Muscle of leg (tissue), 11 donors: ENCODE measurements around the gene FBN2. TPM values are rescaled to one million over a fixed set of nuclear protein-coding genes. Genes with fewer than 3 reads are reported as not detected.

Experiments
- DNase-seq: peaks from one replicate; pipeline ENCODE4 v3.0.0; 2013
- H3K27ac ChIP-seq: one replicate; pipeline ENCODE4 v1.5.1; 2013; ENCODE audit warnings: mild to moderate bottlenecking, low read length, control low read depth
- H3K27me3 ChIP-seq: one replicate; pipeline ENCODE4 v1.6.1; 2013; ENCODE audit warnings: low read length; ENCODE audit not compliant: control insufficient read depth, insufficient read depth
- H3K36me3 ChIP-seq: one replicate; pipeline ENCODE4 v1.6.1; 2013; ENCODE audit warnings: low read length; ENCODE audit not compliant: control insufficient read depth, insufficient read depth
- H3K4me1 ChIP-seq: one replicate; pipeline ENCODE4 v1.6.1; 2013; ENCODE audit warnings: low read length; ENCODE audit not compliant: control insufficient read depth, insufficient read depth
- H3K4me3 ChIP-seq: one replicate; pipeline ENCODE4 v1.5.1; 2013; ENCODE audit warnings: low read length, control low read depth
- H3K9me3 ChIP-seq: replicated peaks from 2 replicates; pipeline ENCODE4 v1.6.1; 2013; ENCODE audit warnings: low read depth, low read length; ENCODE audit not compliant: control insufficient read depth
- WGBS: methylation state at CpG from one replicate; pipeline ENCODE4 v1.1.5; 2013; ENCODE audit warnings: missing lambda C conversion rate; ENCODE audit not compliant: insufficient coverage; 5-methylcytosine and 5-hydroxymethylcytosine counted together
- polyA plus RNA-seq, 8 donors: library from polyadenylated mRNA; unstranded; fragments of 120-200 nt; gene quantifications; one replicate each; pipeline versions ENCODE4 v1.2.1 to v1.2.3, GENCODE V29; 2013; ENCODE audit warnings: inconsistent platforms in 1 of 8, low replicate concordance in 1 of 8; ENCODE audit not compliant: insufficient read length in 8 of 8, insufficient read depth in 1 of 8
- total RNA-seq: library from RNA; stranded (reverse); fragments of 120-200 nt; gene quantifications from one replicate; pipeline ENCODE4 v1.2.4, GENCODE V29; 2013

The FBN2 gene
- total and polyA plus RNA-seq, 9 donors = 32.8 to 148 (median 83.6) TPM

GRCh38 chr5:128536254-128537220, 1.5 kb downstream of the FBN2 start:
- Histone ChIP-seq H3K4me3 (peak overlapping the region; percentile 79), H3K4me1 (peaks cover 26% of the 10 kb centered on the region), H3K36me3 (no peaks in the 10 kb centered on the region), H3K9me3 (no peaks in the 10 kb centered on the region), H3K27me3 (peaks cover 19% of the 10 kb centered on the region), H3K27ac (peak overlapping the region; percentile 81)
- 7% methylated on average over 28 of the region's 58 CpGs for WGBS
- peak; percentile 84 for DNase-seq

- peak overlapping the region; percentile 79 for H3K4me3 ChIP-seq
Measured at GRCh38 chr5:128535251-128535650, 2.8 kb downstream of the FBN2 start.

GRCh38 chr5:128534726-128535125, 3.3 kb downstream of the FBN2 start:
- Histone ChIP-seq H3K9me3 (no peaks in the 10 kb centered on the region), H3K27ac (no peak overlapping the region), H3K27me3 (peaks cover 19% of the 10 kb centered on the region), H3K4me1 (peaks cover 26% of the 10 kb centered on the region), H3K4me3 (no peak overlapping the region), H3K36me3 (no peaks in the 10 kb centered on the region)
- peak; percentile 90 for DNase-seq
- 71% methylated on average over 1 of the region's 6 CpGs for WGBS

More at GRCh38 chr5:128535251-128535650, 2.8 kb downstream of the FBN2 start:
- Histone ChIP-seq H3K27ac (no peak overlapping the region), H3K9me3 (no peaks in the 10 kb centered on the region), H3K36me3 (no peaks in the 10 kb centered on the region), H3K27me3 (peaks cover 19% of the 10 kb centered on the region), H3K4me1 (peaks cover 26% of the 10 kb centered on the region)
- no CpG with 5 or more reads among the region's 1 CpG for WGBS
- DNase-seq = peak; percentile 19

GRCh38 chr5:128532776-128533175, 5.3 kb downstream of the FBN2 start:
- peaks cover 10% of the 10 kb centered on the region for H3K36me3 ChIP-seq
- whole genome bisulfite sequencing = 73% methylated on average over 3 of the region's 3 CpGs
- peaks cover 16% of the 10 kb centered on the region for H3K27me3 ChIP-seq
- peaks cover 24% of the 10 kb centered on the region for H3K4me1 ChIP-seq
- H3K4me3 ChIP-seq = no peak overlapping the region
- no peaks in the 10 kb centered on the region for H3K9me3 ChIP-seq
- H3K27ac ChIP-seq = no peak overlapping the region
- DNase-seq = no peak

- Histone ChIP-seq H3K9me3 (no peaks in the 10 kb centered on the region), H3K27ac (no peak overlapping the region), H3K4me3 (no peak overlapping the region), H3K36me3 (peaks cover 10% of the 10 kb centered on the region), H3K27me3 (peaks cover 11% of the 10 kb centered on the region), H3K4me1 (peaks cover 23% of the 10 kb centered on the region)
- DNase-seq = no peak
- no CpG with 5 or more reads among the region's 3 CpGs for WGBS
Measured at GRCh38 chr5:128532127-128532526, 5.9 kb downstream of the FBN2 start.

- Histone ChIP-seq H3K4me1 (peaks cover 9% of the 10 kb centered on the region), H3K4me3 (no peak overlapping the region), H3K27ac (no peak overlapping the region), H3K9me3 (no peaks in the 10 kb centered on the region), H3K27me3 (no peaks in the 10 kb centered on the region), H3K36me3 (peaks cover 16% of the 10 kb centered on the region)
- peak; percentile 26 for DNase-seq
- 44% methylated on average over 3 of the region's 5 CpGs for WGBS
Measured at GRCh38 chr5:128528637-128529255, 9.3 kb downstream of the FBN2 start.

GRCh38 chr5:128528126-128528525, 9.9 kb downstream of the FBN2 start:
- no peaks in the 10 kb centered on the region for H3K9me3 ChIP-seq
- H3K4me1 ChIP-seq = peaks cover 6% of the 10 kb centered on the region
- no CpG with 5 or more reads among the region's 2 CpGs for WGBS
- no peak overlapping the region for H3K27ac ChIP-seq
- H3K36me3 ChIP-seq = peaks cover 18% of the 10 kb centered on the region
- no peaks in the 10 kb centered on the region for H3K27me3 ChIP-seq
- no peak overlapping the region for H3K4me3 ChIP-seq
- no peak for DNase-seq

- no peak overlapping the region for H3K4me3 ChIP-seq
- H3K9me3 ChIP-seq = no peaks in the 10 kb centered on the region
- no peak for DNase-seq
- peaks cover 21% of the 10 kb centered on the region for H3K36me3 ChIP-seq
- no peak overlapping the region for H3K27ac ChIP-seq
- H3K27me3 ChIP-seq = no peaks in the 10 kb centered on the region
- peaks cover 2% of the 10 kb centered on the region for H3K4me1 ChIP-seq
Measured at GRCh38 chr5:128527077-128527476, 11.0 kb downstream of the FBN2 start.

- no peaks in the 10 kb centered on the region for H3K4me1 ChIP-seq
- no peak overlapping the region for H3K4me3 ChIP-seq
- no peaks in the 10 kb centered on the region for H3K27me3 ChIP-seq
- peaks cover 17% of the 10 kb centered on the region for H3K36me3 ChIP-seq
- DNase-seq = no peak
- WGBS = no CpG with 5 or more reads among the region's 5 CpGs
- H3K9me3 ChIP-seq = no peaks in the 10 kb centered on the region
- no peak overlapping the region for H3K27ac ChIP-seq
Measured at GRCh38 chr5:128522336-128522735, 15.7 kb downstream of the FBN2 start.

- Histone ChIP-seq H3K4me1 (no peaks in the 10 kb centered on the region), H3K9me3 (no peaks in the 10 kb centered on the region), H3K27me3 (no peaks in the 10 kb centered on the region), H3K27ac (no peak overlapping the region), H3K4me3 (no peak overlapping the region), H3K36me3 (peaks cover 14% of the 10 kb centered on the region)
- DNase-seq = no peak
- no CpG with 5 or more reads among the region's 1 CpG for WGBS
Measured at GRCh38 chr5:128519827-128520226, 18.2 kb downstream of the FBN2 start.
